Kidney (tissue), 14 donors: ENCODE data around the gene RNF123. TPM values are rescaled to one million over a fixed set of nuclear protein-coding genes. Genes with fewer than 3 reads are reported as not detected.

ENCODE experiments used
- DNase-seq, 5 donors: peaks; one replicate each; pipeline ENCODE4 v3.0.0-alpha.2; 2013 to 2020
- FAIRE-seq: peaks from 2 replicates; lab custom pipeline; 2012; peaks lifted over from hg19 to GRCh38; lab: Jason Lieb, UNC
- H3K27ac ChIP-seq, 2 donors: one replicate each; pipeline ENCODE4 v1.7.0; 2013; ENCODE audit warnings: low read depth in 2 of 2, low read length in 2 of 2, inconsistent platforms in 1 of 2
- H3K27me3 ChIP-seq: one replicate; pipeline ENCODE4 v1.7.1; 2013; ENCODE audit warnings: low read length, inconsistent platforms; ENCODE audit not compliant: control insufficient read depth, insufficient read depth
- H3K36me3 ChIP-seq, 3 donors: one replicate each; pipeline versions ENCODE4 v1.7.0 to v1.7.1; 2013; ENCODE audit warnings: low read length in 3 of 3, control low read depth in 1 of 3, inconsistent platforms in 1 of 3; ENCODE audit not compliant: insufficient read depth in 3 of 3, control insufficient read depth in 2 of 3
- H3K4me1 ChIP-seq, 3 donors: one replicate each; pipeline versions ENCODE4 v1.7.0 to v1.7.1; 2013; ENCODE audit warnings: low read length in 3 of 3, inconsistent platforms in 1 of 3, low read depth in 1 of 3; ENCODE audit not compliant: control insufficient read depth in 2 of 3, insufficient read depth in 2 of 3
- H3K4me3 ChIP-seq, 3 donors: one replicate each; pipeline versions ENCODE4 v1.7.0 to v1.8.1; 2013; ENCODE audit warnings: low read length in 3 of 3, control low read depth in 1 of 3, inconsistent platforms in 1 of 3
- H3K9ac ChIP-seq, 3 donors: one replicate each; pipeline versions ENCODE4 v1.7.0 to v1.7.1; 2013; ENCODE audit warnings: low read length in 3 of 3, control low read depth in 1 of 3, inconsistent platforms in 1 of 3
- H3K9me3 ChIP-seq, 3 donors: one replicate each; pipeline versions ENCODE4 v1.7.0 to v1.7.1; 2013; ENCODE audit warnings: low read length in 3 of 3, control low read depth in 1 of 3, inconsistent platforms in 1 of 3; ENCODE audit not compliant: control insufficient read depth in 2 of 3, insufficient read depth in 1 of 3
- intact Hi-C: fragments of 100-400 bp; cut with DNase I; formaldehyde crosslinking; loops from one replicate; pipeline ENCODE4 v1.11.1; 2022
- polyA plus RNA-seq: library from polyadenylated mRNA; stranded (reverse); fragments of 350-450 nt; fragmentation: Illumina TruSeq; extraction: RNeasy Lipid Tissue Mini Kit (QIAGEN cat#74804); gene quantifications from one replicate; pipeline ENCODE4 v1.2.3, GENCODE V29; 2014; ENCODE audit warnings: low read depth, low replicate concordance; ENCODE audit not compliant: insufficient read depth
- total RNA-seq: library from RNA; stranded (reverse); fragmentation: NEBNext Ultra II Directional; extraction: Animal tissue kit (Norgen Biotek cat#: 25700); gene quantifications from one replicate; pipeline ENCODE4 v1.2.1, GENCODE V29; 2021
- TF ChIP-seq, protein P1 (sequence below): IDR thresholded peaks from 3 replicates; pipeline ENCODE4 v1.5.1; 2012; ENCODE audit warnings: mild to moderate bottlenecking, moderate library complexity, borderline replicate concordance; ENCODE audit not compliant: insufficient read depth; ENCODE audit errors: extremely low read depth
- donor health status: control.
- donor health status: control.
- donor health status: control.
- donor health status: control.
- donor health status: control.
- donor health status: DM: yes; HTN: yes; CAD: no.
- donor health status: Normal renal cell carcinoma (clear cell type).

Gene RNF123
- total and polyA plus RNA-seq, 2 donors from 2014 or later = 41.7 to 43.7 TPM

DNA sequence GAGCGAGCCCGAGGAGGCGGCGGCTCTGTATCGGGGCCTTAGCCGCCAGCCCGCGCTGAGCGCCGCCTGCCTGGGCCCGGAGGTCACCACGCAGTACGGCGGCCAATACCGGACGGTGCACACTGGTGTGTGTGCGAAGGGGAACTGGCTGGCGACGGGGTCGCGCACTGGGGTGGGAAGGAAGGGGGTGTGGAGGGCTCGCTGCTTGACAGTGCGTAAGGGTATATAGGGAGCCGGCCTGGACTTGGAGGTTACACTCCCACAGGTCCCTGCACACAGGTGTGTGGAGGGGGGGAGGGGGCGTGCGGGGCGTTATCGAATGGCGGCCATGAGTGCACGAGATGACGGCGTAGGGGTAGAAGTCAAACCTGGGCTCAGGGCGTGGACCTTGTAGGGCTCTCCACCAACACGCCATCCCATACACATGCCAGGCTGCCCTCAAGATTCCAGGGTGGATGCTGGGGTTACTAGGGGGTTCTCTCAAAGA, 14.8 kb upstream of the RNF123 start:
- Histone ChIP-seq H3K36me3 (peaks cover 4 to 36% (median 14%) of the 10 kb centered on the region in 3 donors), H3K27me3 (no peaks in the 10 kb centered on the region), H3K27ac (peak overlapping the region in 1 of 2 donors; percentile 47), H3K4me1 (peaks cover 2 to 35% (median 28%) of the 10 kb centered on the region in 3 donors), H3K9ac (peak overlapping the region; percentile 3 to 82 (median 45)), H3K4me3 (peak overlapping the region; percentile 63 to 82 (median 75)), H3K9me3 (no peaks in the 10 kb centered on the region)
- intact Hi-C loops = no loop called here
- FAIRE-seq = no peak
- TF ChIP-seq, protein P1, sequence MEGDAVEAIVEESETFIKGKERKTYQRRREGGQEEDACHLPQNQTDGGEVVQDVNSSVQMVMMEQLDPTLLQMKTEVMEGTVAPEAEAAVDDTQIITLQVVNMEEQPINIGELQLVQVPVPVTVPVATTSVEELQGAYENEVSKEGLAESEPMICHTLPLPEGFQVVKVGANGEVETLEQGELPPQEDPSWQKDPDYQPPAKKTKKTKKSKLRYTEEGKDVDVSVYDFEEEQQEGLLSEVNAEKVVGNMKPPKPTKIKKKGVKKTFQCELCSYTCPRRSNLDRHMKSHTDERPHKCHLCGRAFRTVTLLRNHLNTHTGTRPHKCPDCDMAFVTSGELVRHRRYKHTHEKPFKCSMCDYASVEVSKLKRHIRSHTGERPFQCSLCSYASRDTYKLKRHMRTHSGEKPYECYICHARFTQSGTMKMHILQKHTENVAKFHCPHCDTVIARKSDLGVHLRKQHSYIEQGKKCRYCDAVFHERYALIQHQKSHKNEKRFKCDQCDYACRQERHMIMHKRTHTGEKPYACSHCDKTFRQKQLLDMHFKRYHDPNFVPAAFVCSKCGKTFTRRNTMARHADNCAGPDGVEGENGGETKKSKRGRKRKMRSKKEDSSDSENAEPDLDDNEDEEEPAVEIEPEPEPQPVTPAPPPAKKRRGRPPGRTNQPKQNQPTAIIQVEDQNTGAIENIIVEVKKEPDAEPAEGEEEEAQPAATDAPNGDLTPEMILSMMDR = no peak
- DNase-seq = peak in 1 of 5 donors; percentile 85

DNA sequence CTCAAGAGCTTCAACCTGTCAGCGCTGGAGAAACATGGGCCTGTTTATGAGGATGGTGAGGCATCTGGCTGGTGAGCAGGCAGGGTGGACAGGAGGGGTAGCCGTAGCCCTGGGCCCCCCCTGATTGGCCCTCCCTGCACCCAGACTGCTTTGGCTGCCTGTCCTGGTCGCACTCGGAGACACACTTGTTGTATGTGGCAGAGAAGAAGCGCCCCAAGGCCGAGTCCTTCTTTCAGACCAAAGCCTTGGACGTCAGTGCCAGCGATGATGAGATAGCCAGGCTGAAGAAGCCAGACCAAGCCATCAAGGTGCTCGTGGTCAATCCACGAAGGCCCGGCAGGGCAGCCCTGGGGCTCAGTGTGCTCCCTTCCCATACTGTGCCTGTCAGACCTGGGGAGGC, 13.4 kb upstream of the RNF123 start:
- FAIRE-seq (no peak), DNase-seq (peak in 1 of 5 donors; percentile 64)
- Histone ChIP-seq H3K4me1 (peaks cover 2 to 35% (median 27%) of the 10 kb centered on the region in 3 donors), H3K27me3 (no peaks in the 10 kb centered on the region), H3K36me3 (peaks cover 4 to 50% (median 22%) of the 10 kb centered on the region in 3 donors), H3K9me3 (no peaks in the 10 kb centered on the region), H3K4me3 (no peak overlapping the region), H3K27ac (no peak overlapping the region), H3K9ac (no peak overlapping the region)
- TF ChIP-seq, protein P1 = no peak
- intact Hi-C loops = no loop called here

DNA sequence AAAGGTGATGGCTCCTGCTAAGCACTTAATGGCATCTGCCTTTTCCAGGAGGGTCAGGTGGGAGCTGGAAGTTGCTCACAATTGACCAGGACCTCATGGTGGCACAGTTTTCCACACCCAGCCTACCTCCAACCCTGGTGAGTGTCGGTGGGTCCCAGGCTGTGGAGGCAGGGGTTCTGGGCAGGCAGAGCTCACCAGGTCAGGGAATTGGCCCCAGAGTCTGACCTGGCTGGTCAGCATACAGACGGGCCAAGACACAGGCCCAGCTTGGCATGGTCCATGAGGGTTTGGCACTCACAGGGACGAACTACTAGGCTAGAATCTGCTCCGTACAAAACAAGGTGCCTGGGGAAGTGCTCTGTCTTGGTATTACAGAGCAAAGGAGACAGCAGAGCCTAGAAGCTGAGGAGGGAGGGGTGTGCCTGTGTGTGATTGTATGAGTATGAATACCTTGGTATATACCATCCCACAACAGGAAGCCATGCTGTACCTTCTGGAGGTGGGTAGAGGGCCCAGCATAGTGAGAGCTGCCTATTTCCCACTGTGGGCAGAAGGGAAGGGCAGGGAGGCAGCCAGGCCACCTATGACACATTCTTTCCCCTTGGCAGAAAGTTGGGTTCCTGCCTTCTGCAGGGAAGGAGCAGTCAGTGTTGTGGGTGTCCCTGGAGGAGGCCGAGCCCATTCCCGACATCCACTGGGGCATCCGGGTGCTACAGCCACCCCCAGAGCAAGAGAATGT, 8.7 kb upstream of the RNF123 start:
- intact Hi-C loops = no loop called here
- no peaks in the 10 kb centered on the region for H3K9me3 ChIP-seq
- no peaks in the 10 kb centered on the region for H3K27me3 ChIP-seq
- no peak for DNase-seq
- peaks cover 0 to 39% (median 36%) of the 10 kb centered on the region in 3 donors for H3K4me1 ChIP-seq
- H3K36me3 ChIP-seq = peaks cover 4 to 76% (median 33%) of the 10 kb centered on the region in 3 donors
- H3K27ac ChIP-seq = no peak overlapping the region
- H3K4me3 ChIP-seq = no peak overlapping the region
- TF ChIP-seq, protein P1 = no peak
- no peak for FAIRE-seq
- no peak overlapping the region for H3K9ac ChIP-seq
